ENCODE data around the gene WDR27.
"Not testable (repeated sequence)": the region's sequence is repeated elsewhere in the genome, so short reads cannot be mapped to it uniquely, and the experiment has no call there.

The WDR27 gene

GRCh38 chr6:169511785-169512184 is 190.0 kb downstream of the WDR27 start:
- DNase-seq = not testable (repeated sequence)

GRCh38 chr6:169510871-169511270 is 191.0 kb downstream of the WDR27 start:
- no peak for DNase-seq

GRCh38 chr6:169508452-169508851 is 193.4 kb downstream of the WDR27 start:
- DNase-seq = no peak

- no peak for DNase-seq
Observed at GRCh38 chr6:169503422-169504152, 198.2 kb downstream of the WDR27 start.

GRCh38 chr6:169502445-169502844 is 199.4 kb downstream of the WDR27 start:
- no peak for DNase-seq

- DNase-seq = no peak
Observed at GRCh38 chr6:169501777-169502313, 200.0 kb downstream of the WDR27 start.

- no peak for DNase-seq
Observed at GRCh38 chr6:169501128-169501527, 200.7 kb downstream of the WDR27 start.

- DNase-seq = no peak
Observed at GRCh38 chr6:169500688-169501087, 201.1 kb downstream of the WDR27 start.

GRCh38 chr6:169499848-169500247 is 202.0 kb downstream of the WDR27 start:
- no peak for DNase-seq

GRCh38 chr6:169498916-169499513 is 202.8 kb downstream of the WDR27 start:
- no peak for DNase-seq

GRCh38 chr6:169495601-169496000 is 206.2 kb downstream of the WDR27 start:
- no peak for DNase-seq

- no peak for DNase-seq
Observed at GRCh38 chr6:169494038-169494437, 207.8 kb downstream of the WDR27 start.

GRCh38 chr6:169491482-169491881 is 210.3 kb downstream of the WDR27 start:
- no peak for DNase-seq

GRCh38 chr6:169490830-169491229 is 211.0 kb downstream of the WDR27 start:
- DNase-seq = no peak

GRCh38 chr6:169490246-169490641 is 211.6 kb downstream of the WDR27 start:
- DNase-seq = no peak

- DNase-seq = no peak
Observed at GRCh38 chr6:169489563-169490245, 212.1 kb downstream of the WDR27 start.

- no peak for DNase-seq
Observed at GRCh38 chr6:169487579-169488436, 214.0 kb downstream of the WDR27 start.

- DNase-seq = no peak
Observed at GRCh38 chr6:169479783-169480495, 221.9 kb downstream of the WDR27 start.

- no peak for DNase-seq
Observed at GRCh38 chr6:169474362-169474761, 227.5 kb downstream of the WDR27 start.

- no peak for DNase-seq
Observed at GRCh38 chr6:169473663-169474062, 228.2 kb downstream of the WDR27 start.

GRCh38 chr6:169472786-169473416 is 228.9 kb downstream of the WDR27 start:
- no peak for DNase-seq

GRCh38 chr6:169470790-169471189 is 231.0 kb downstream of the WDR27 start:
- no peak for DNase-seq

All from CD4-positive, alpha-beta T cell treated with Interleukin-10 for 1 hour (primary cell).